A673 (cell line): ENCODE data around the gene ATP8B4.

ENCODE experiments used
- CTCF ChIP-seq: fragments of 300-800, 200-600 bp; sonication (generic); conservative IDR thresholded peaks from 2 replicates; pipeline ENCODE4 v1.5.1; 2017; ENCODE audit warnings: low read depth, mild to moderate bottlenecking, antibody characterized with exemption, low read length, moderate library complexity, mixed read lengths
- EZH2 ChIP-seq: fragments of 200-600 bp; sonication (generic); IDR thresholded peaks from 2 replicates; pipeline ENCODE4 v1.6.1; 2017; ENCODE audit warnings: borderline replicate concordance, low read depth, mild to moderate bottlenecking, mixed read lengths, antibody characterized with exemption, low read length; ENCODE audit not compliant: poor library complexity, severe bottlenecking

GRCh38 chr15:50135031-50135551 is 16.1 kb upstream of the ATP8B4 start:
- no peak for TF ChIP-seq CTCF
- TF ChIP-seq EZH2 = no peak
